Mesodermal cell (in vitro differentiated cells): ENCODE measurements around the gene PDE9A.
"Not testable (repeated sequence)": the region's sequence is repeated elsewhere in the genome, so short reads cannot be mapped to it uniquely, and the experiment has no call there.

Source experiments
- H3K27ac ChIP-seq: 2 replicates; pipeline ENCODE4 v1.7.0; 2013; ENCODE audit warnings: mild to moderate bottlenecking, low read depth, low read length, moderate library complexity; ENCODE audit not compliant: severe bottlenecking
- H3K36me3 ChIP-seq: 2 replicates; pipeline ENCODE4 v1.7.1; 2013; ENCODE audit warnings: mild to moderate bottlenecking, low read length, moderate library complexity; ENCODE audit not compliant: control insufficient read depth, insufficient read depth
- H3K4me1 ChIP-seq: one replicate; pipeline ENCODE4 v1.7.1; 2013; ENCODE audit warnings: mild to moderate bottlenecking, low read length; ENCODE audit not compliant: insufficient read depth, control insufficient read depth, poor library complexity, severe bottlenecking
- H3K4me3 ChIP-seq: 2 replicates; pipeline ENCODE4 v1.7.0; 2013; ENCODE audit warnings: low read length, control low read depth, mild to moderate bottlenecking; ENCODE audit not compliant: insufficient read depth, poor library complexity, severe bottlenecking; ENCODE audit errors: extremely low read depth
- H3K9me3 ChIP-seq: 2 replicates; pipeline ENCODE4 v1.7.1; 2013; ENCODE audit warnings: mild to moderate bottlenecking, low read length, moderate library complexity; ENCODE audit not compliant: control insufficient read depth
- WGBS, 2 experiments: methylation state at CpG; one replicate each; pipeline ENCODE4 v1.1.5; 2013; ENCODE audit warnings: missing lambda C conversion rate in 2 of 2; ENCODE audit not compliant: insufficient coverage in 2 of 2; 5-methylcytosine and 5-hydroxymethylcytosine counted together

PDE9A gene

GRCh38 chr21:42811960-42812359 is 158.5 kb downstream of the PDE9A start:
- no peak overlapping the region for H3K27ac ChIP-seq

GRCh38 chr21:42812528-42813241 is 159.3 kb downstream of the PDE9A start:
- H3K27ac ChIP-seq, H3K4me3 ChIP-seq, H3K9me3 ChIP-seq, H3K4me1 ChIP-seq, H3K36me3 ChIP-seq: not testable (repeated sequence)
- WGBS, 2 experiments, result 76 to 92% methylated on average over 3 of the region's 5 CpGs

More at GRCh38 chr21:42811960-42812359, 158.5 kb downstream of the PDE9A start:
- H3K36me3 ChIP-seq, result no peaks in the 10 kb centered on the region
- peaks cover 10% of the 10 kb centered on the region for H3K9me3 ChIP-seq
- 82 to 92% methylated on average over 4 to 6 of the region's 6 CpGs for WGBS, 2 experiments
- H3K4me1 ChIP-seq, result peaks cover 1% of the 10 kb centered on the region
- H3K4me3 ChIP-seq, result no peak overlapping the region

GRCh38 chr21:42815217-42815616 is 161.8 kb downstream of the PDE9A start:
- H3K27ac ChIP-seq, result no peak overlapping the region
- H3K9me3 ChIP-seq, result peaks cover 10% of the 10 kb centered on the region
- no peaks in the 10 kb centered on the region for H3K36me3 ChIP-seq
- no CpG with 5 or more reads among the region's 1 CpG for whole genome bisulfite sequencing, 2 experiments
- no peaks in the 10 kb centered on the region for H3K4me1 ChIP-seq
- H3K4me3 ChIP-seq, result no peak overlapping the region

- Histone ChIP-seq H3K27ac (no peak overlapping the region), H3K36me3 (no peaks in the 10 kb centered on the region), H3K9me3 (peaks cover 10% of the 10 kb centered on the region), H3K4me3 (no peak overlapping the region), H3K4me1 (no peaks in the 10 kb centered on the region)
- WGBS, 2 experiments, result 40% methylated on average over 1 of the region's 2 CpGs; no CpG with 5 or more reads in 1 of the 2 experiments
Observed at GRCh38 chr21:42818328-42818749, 164.9 kb downstream of the PDE9A start.

GRCh38 chr21:42819861-42820615 is 166.6 kb downstream of the PDE9A start:
- Histone ChIP-seq H3K4me1 (no peaks in the 10 kb centered on the region), H3K4me3 (no peak overlapping the region), H3K9me3 (peaks cover 5% of the 10 kb centered on the region), H3K36me3 (no peaks in the 10 kb centered on the region), H3K27ac (no peak overlapping the region)
- WGBS, 2 experiments, result 87 to 88% methylated on average over 4 to 5 of the region's 7 CpGs

GRCh38 chr21:42820616-42821465 is 167.4 kb downstream of the PDE9A start:
- H3K4me1 ChIP-seq, result no peaks in the 10 kb centered on the region
- H3K9me3 ChIP-seq, result peaks cover 2% of the 10 kb centered on the region
- WGBS, 2 experiments, result 93 to 95% methylated on average over 6 of the region's 8 CpGs

More at GRCh38 chr21:42820616-42821465, 167.4 kb downstream of the PDE9A start:
- Histone ChIP-seq H3K4me3 (no peak overlapping the region), H3K27ac (no peak overlapping the region), H3K36me3 (no peaks in the 10 kb centered on the region)
